Measurements from ENCODE around the gene ZNF502.

GRCh38 chr3:44721231-44722102 is 9.0 kb downstream of the ZNF502 start:
- TF ChIP-seq CTCF (IDR thresholded peaks at IDR 0.05) (no peak), MAX (CRISPR knock-in tag; IDR thresholded peaks at IDR 0.05) (no peak), ATF3 (CRISPR knock-in tag; conservative IDR thresholded peaks at IDR 0.05) (no peak)

All from WTC11 (cell line).